Measurements from ENCODE around the gene OSBP2. TPM values are rescaled to one million over a fixed set of nuclear protein-coding genes. Genes with fewer than 3 reads are reported as not detected.

The OSBP2 gene, protein sequence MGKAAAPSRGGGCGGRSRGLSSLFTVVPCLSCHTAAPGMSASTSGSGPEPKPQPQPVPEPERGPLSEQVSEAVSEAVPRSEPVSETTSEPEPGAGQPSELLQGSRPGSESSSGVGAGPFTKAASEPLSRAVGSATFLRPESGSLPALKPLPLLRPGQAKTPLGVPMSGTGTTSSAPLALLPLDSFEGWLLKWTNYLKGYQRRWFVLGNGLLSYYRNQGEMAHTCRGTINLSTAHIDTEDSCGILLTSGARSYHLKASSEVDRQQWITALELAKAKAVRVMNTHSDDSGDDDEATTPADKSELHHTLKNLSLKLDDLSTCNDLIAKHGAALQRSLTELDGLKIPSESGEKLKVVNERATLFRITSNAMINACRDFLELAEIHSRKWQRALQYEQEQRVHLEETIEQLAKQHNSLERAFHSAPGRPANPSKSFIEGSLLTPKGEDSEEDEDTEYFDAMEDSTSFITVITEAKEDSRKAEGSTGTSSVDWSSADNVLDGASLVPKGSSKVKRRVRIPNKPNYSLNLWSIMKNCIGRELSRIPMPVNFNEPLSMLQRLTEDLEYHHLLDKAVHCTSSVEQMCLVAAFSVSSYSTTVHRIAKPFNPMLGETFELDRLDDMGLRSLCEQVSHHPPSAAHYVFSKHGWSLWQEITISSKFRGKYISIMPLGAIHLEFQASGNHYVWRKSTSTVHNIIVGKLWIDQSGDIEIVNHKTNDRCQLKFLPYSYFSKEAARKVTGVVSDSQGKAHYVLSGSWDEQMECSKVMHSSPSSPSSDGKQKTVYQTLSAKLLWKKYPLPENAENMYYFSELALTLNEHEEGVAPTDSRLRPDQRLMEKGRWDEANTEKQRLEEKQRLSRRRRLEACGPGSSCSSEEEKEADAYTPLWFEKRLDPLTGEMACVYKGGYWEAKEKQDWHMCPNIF
- 2.7 and 3.4 TPM in 2 replicates for total RNA-seq

GRCh38 chr22:30694640-30695350 lies at the start of gene OSBP2:
Gene OSBP2, plus strand, starts transcription at chr22:30694874. Its CDS starts 36 bp downstream, at chr22:30694910.

GRCh38 chr22:30667494-30668385 lies 26.9 kb upstream of the OSBP2 start, which contains the start of gene DUSP18:
Gene DUSP18, minus strand, starts transcription at chr22:30667875. Its CDS starts 3,872 bp downstream, at chr22:30664003.

Other genes with a start within 250 kb of the OSBP2 start
- not detected in 2 replicates for gene SEC14L3, start 222.9 kb upstream of the OSBP2 start, total RNA-seq
- not detected in 2 replicates for gene SEC14L4, start 189.2 kb upstream of the OSBP2 start, total RNA-seq
- gene SEC14L6, start 148.1 kb upstream of the OSBP2 start, total RNA-seq, result not detected in 2 replicates
- gene GAL3ST1, start 120.2 kb upstream of the OSBP2 start, total RNA-seq, result not detected in 2 replicates
- gene PES1, start 103.0 kb upstream of the OSBP2 start, total RNA-seq, result 89.2 and 92.4 TPM in 2 replicates
- 3.0 and 4.4 TPM in 2 replicates for gene TCN2, start 87.7 kb upstream of the OSBP2 start, total RNA-seq
- 9.7 and 10.2 TPM in 2 replicates for gene SLC35E4, start 59.1 kb upstream of the OSBP2 start, total RNA-seq
- gene DUSP18, start 27.0 kb upstream of the OSBP2 start, total RNA-seq, result 8.4 and 8.7 TPM in 2 replicates

Data from airway epithelial cell (primary cell).